AG09319 (cell line): Measurements from ENCODE around the gene CTNNA3.

Experiments used
- DNase-seq: peaks from one replicate; pipeline ENCODE4 v3.0.0-alpha.2; 2010; ENCODE audit warnings: low read depth; ENCODE audit errors: extremely low read depth
- TF ChIP-seq, protein P1 (sequence below): IDR thresholded peaks from 2 replicates; pipeline ENCODE4 v1.5.1; 2011; ENCODE audit warnings: low read depth, mild to moderate bottlenecking, inconsistent platforms, low read length, moderate library complexity

The CTNNA3 gene

GRCh38 chr10:66838656-66839055 is 857.3 kb downstream of the CTNNA3 start:
- DNase-seq: no peak
- TF ChIP-seq, protein P1, sequence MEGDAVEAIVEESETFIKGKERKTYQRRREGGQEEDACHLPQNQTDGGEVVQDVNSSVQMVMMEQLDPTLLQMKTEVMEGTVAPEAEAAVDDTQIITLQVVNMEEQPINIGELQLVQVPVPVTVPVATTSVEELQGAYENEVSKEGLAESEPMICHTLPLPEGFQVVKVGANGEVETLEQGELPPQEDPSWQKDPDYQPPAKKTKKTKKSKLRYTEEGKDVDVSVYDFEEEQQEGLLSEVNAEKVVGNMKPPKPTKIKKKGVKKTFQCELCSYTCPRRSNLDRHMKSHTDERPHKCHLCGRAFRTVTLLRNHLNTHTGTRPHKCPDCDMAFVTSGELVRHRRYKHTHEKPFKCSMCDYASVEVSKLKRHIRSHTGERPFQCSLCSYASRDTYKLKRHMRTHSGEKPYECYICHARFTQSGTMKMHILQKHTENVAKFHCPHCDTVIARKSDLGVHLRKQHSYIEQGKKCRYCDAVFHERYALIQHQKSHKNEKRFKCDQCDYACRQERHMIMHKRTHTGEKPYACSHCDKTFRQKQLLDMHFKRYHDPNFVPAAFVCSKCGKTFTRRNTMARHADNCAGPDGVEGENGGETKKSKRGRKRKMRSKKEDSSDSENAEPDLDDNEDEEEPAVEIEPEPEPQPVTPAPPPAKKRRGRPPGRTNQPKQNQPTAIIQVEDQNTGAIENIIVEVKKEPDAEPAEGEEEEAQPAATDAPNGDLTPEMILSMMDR: no peak

DNA sequence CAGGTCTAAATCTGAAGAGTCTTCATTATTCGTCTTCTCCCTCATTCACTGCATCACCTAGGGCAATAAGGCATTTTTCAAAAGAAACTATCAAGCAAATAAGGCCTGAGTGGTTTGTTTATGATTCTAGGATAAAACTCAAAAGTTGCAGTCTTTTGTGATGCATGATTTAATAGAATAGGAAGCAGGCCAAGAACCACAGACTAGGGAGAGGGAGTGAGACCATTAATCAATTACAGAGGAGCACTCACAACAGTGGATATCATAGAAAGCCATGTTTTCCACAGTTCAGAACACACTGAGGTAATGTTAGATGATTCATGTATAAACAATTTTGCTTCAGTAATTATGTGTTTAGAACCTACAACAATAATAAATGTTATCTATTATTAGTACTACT is 858.0 kb downstream of the CTNNA3 start:
- no peak for DNase-seq

DNA sequence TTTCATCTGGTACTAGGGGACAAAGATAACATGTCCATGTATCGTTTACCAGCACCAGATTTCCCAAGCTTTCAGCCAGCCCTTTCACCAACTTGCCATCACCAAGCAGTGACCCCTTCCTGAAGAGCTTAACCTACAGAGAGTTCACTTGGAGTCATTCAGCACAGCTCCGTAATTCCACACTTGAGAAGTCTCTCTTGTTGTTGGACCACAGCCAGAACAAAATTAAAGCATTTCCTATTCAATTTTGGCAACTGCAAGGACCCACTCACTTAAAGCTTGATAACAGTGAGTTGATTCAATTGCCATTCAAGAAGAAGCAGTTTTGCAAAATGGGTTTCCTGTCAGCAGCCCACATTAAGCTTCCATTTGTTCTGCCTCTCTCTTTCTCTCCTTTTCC is 858.7 kb downstream of the CTNNA3 start:
- TF ChIP-seq, protein P1: no peak
- no peak for DNase-seq

More for the DNA sequence above, 858.0 kb downstream of the CTNNA3 start:
- TF ChIP-seq, protein P1: no peak

- TF ChIP-seq, protein P1: no peak
- no peak for DNase-seq
Observed at GRCh38 chr10:66836771-66837170, 859.2 kb downstream of the CTNNA3 start.

GRCh38 chr10:66836057-66836456 is 859.9 kb downstream of the CTNNA3 start:
- DNase-seq: no peak
- TF ChIP-seq, protein P1: no peak

DNA sequence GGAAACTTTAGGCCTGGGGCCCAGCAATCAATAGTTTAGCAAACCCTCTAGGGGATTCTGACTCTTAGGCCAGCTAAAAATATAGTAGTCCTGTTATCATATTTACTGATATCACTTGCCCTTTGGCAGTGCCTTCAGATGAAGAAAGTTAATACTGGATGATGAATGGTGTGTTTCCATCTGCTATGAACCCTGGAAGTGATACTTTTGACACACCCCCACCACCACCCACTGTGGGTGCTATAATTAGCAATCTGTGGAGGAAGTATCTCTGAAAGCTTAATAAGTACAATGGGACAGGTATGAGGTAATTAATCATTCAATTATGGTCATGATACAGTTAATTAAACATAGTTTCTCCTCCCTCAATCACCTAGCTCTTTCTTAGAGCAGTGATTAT is 860.6 kb downstream of the CTNNA3 start:
- no peak for DNase-seq
- TF ChIP-seq, protein P1: no peak

- TF ChIP-seq, protein P1: no peak
- DNase-seq: no peak
Observed at GRCh38 chr10:66834802-66835201, 861.2 kb downstream of the CTNNA3 start.
